HUES6 (cell line): ENCODE data around the gene ANKRD13B.
A peak's percentile ranks its signal among the peaks of the same experiment; 100 is the strongest.

Experiments
- H3K27ac ChIP-seq: 2 replicates; pipeline ENCODE4 v1.7.0; 2013; ENCODE audit warnings: low read depth, mild to moderate bottlenecking, low read length, inconsistent platforms
- H3K27me3 ChIP-seq: 2 replicates; pipeline ENCODE4 v1.6.1; 2013; ENCODE audit warnings: low read length; ENCODE audit not compliant: control insufficient read depth, insufficient read depth
- H3K36me3 ChIP-seq: 2 replicates; pipeline ENCODE4 v1.6.1; 2013; ENCODE audit warnings: low read length; ENCODE audit not compliant: control insufficient read depth, insufficient read depth
- H3K4me1 ChIP-seq: 2 replicates; pipeline ENCODE4 v1.6.1; 2013; ENCODE audit warnings: low read length; ENCODE audit not compliant: control insufficient read depth, insufficient read depth
- H3K4me3 ChIP-seq: 2 replicates; pipeline ENCODE4 v1.5.1; 2013; ENCODE audit warnings: low read depth, low read length
- H3K9ac ChIP-seq: one replicate; pipeline ENCODE4 v1.6.1; 2013; ENCODE audit warnings: mild to moderate bottlenecking, low read length
- H3K9me3 ChIP-seq: 2 replicates; pipeline ENCODE4 v1.6.1; 2013; ENCODE audit warnings: low read depth, low read length; ENCODE audit not compliant: control insufficient read depth, insufficient read depth

The ANKRD13B gene

DNA sequence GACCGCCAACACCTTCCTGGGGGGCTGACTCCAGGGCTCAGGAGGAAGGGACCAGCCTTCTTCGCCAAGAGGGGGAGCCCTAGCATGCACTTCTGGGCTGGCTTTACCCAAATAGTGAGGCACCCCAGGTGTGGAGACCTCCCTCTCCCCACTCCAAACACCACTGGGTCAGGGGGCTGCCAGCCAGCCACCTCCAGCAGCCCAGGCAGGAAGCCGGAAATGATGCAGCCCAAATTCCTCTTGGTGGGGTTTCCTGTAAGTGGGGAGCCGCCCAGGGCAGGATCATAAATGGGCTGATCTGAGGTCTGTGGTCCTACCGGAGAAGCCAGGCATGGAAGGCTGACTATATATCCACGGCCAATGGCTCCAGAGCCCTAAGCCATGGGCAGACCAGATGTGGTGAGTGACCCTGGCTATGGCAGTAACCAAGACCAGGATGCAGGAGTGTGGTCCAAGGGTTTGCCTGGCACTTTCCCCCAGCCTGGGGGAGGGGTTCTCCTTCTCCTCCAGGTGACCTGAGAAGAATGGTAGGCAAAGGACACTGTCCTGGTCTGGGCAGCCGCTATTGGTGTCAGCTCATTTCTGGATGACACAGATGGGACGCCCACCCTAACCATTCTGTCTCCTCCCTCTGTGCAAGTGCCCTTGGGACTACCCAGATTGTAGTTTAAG is 7.7 kb upstream of the ANKRD13B start:
- peaks cover 17% of the 10 kb centered on the region for H3K36me3 ChIP-seq
- H3K27me3 ChIP-seq = peaks cover 3% of the 10 kb centered on the region; the same call in 1 of the 2 replicates
- peaks cover 34% of the 10 kb centered on the region for H3K4me1 ChIP-seq
- 0 out of 2 replicates have a peak, but pooled peaks cover 5% of the 10 kb centered on the region for H3K9me3 ChIP-seq
- H3K4me3 ChIP-seq = no peak overlapping the region
- H3K27ac ChIP-seq = no peak overlapping the region
- H3K9ac ChIP-seq = no peak overlapping the region

DNA sequence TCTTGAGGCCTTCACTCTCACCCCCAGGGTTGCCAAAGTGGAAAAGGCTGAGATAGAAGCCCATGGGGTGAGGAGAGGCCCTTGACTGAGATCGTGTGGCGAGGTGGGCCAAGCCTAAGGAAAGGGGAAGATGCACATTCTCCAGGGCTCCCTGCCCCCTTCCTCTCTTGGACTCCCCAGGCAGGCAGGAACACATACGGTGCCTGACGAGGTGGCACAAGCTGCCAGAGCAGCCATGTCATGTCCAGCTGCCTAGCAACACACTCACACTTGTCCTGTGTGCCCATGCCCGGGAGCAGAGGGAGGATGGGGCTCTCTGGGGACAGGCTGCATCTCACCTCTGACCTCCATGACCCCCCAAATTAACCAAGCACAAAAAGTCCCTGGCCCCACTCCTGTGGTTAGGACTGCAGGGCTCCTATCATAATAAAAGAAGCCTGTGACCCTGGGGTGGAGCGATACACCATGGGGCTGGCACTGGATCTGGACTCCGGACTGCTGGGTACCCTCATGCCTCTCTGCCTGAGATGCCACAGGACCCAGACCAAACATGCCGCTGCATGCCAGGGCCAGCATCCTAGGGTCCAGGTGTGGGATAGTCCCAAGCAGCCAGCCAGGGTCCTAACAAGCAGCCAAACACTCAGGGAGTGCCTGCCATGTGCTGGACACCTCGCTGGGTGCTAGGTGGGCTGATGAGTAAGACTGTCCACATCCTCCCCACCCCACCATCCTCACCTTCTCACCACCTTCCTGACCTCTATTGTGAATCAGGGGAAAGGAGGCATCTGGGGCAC is 6.1 kb upstream of the ANKRD13B start:
- H3K9ac ChIP-seq = no peak overlapping the region
- H3K27ac ChIP-seq = no peak overlapping the region
- H3K36me3 ChIP-seq = peaks cover 16% of the 10 kb centered on the region
- H3K4me1 ChIP-seq = peaks cover 43% of the 10 kb centered on the region
- H3K9me3 ChIP-seq = 0 out of 2 replicates have a peak, but pooled peaks cover 5% of the 10 kb centered on the region
- H3K4me3 ChIP-seq = no peak overlapping the region
- H3K27me3 ChIP-seq = peaks cover 7% of the 10 kb centered on the region; the same call in 1 of the 2 replicates

DNA sequence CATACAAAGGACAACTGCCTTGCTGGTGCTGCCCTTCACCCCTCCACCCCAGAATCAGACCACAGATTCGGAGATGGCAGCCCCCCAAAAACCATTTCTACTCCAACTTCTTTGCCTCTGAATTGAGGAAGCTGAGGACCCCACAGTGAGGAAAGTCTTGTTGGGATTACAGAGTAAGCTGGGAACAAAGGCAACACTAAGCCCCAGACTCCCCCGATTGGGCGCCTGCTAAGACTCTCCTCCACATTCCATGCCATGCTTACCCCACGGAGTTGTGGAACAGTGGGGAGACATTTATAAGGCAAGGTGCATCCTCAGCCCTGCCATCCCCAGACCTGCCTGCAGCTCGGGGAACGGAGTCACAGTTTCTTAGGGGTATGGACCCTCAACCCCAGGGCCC is 5.3 kb upstream of the ANKRD13B start:
- Histone ChIP-seq H3K9ac (no peak overlapping the region), H3K27ac (no peak overlapping the region), H3K4me3 (peak overlapping the region; percentile 94; the same call in 1 of the 2 replicates), H3K4me1 (peaks cover 50% of the 10 kb centered on the region), H3K36me3 (peaks cover 9% of the 10 kb centered on the region), H3K27me3 (peaks cover 7% of the 10 kb centered on the region; the same call in 1 of the 2 replicates), H3K9me3 (0 out of 2 replicates have a peak, but pooled peaks cover 5% of the 10 kb centered on the region)

DNA sequence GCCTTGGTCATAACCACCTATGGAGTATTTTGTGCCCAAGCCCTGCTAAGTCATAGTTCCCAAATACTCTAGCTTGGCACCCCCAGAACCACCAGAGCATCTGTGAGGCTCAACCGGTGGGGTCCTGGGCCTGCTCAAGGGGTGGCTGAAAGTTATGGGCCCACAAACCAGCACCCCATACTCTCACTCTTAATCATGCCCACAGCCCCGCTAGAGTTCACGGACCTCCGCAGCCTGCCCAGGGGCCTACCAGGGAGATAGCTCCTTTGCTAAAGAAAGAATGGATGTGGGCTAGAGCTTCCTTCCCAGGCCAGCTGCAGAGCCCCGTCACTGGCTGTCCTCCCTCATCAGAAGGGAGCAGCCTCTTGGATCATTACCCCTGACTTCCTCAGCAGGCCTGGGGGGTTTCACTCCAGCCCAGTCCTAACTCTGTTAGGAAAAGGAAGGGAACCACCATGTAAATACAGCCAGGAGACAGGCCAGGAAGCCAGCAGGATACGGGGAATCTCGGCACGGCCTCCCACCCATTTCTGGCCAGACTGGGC is 4.8 kb upstream of the ANKRD13B start:
- 0 out of 2 replicates have a peak, but pooled peaks cover 4% of the 10 kb centered on the region for H3K9me3 ChIP-seq
- no peak overlapping the region for H3K27ac ChIP-seq
- peaks cover 4% of the 10 kb centered on the region for H3K36me3 ChIP-seq
- H3K27me3 ChIP-seq = peaks cover 7% of the 10 kb centered on the region; the same call in 1 of the 2 replicates
- peak overlapping the region; percentile 94 for H3K4me3 ChIP-seq
- H3K9ac ChIP-seq = peak overlapping the region; percentile 59
- peaks cover 52% of the 10 kb centered on the region for H3K4me1 ChIP-seq

DNA sequence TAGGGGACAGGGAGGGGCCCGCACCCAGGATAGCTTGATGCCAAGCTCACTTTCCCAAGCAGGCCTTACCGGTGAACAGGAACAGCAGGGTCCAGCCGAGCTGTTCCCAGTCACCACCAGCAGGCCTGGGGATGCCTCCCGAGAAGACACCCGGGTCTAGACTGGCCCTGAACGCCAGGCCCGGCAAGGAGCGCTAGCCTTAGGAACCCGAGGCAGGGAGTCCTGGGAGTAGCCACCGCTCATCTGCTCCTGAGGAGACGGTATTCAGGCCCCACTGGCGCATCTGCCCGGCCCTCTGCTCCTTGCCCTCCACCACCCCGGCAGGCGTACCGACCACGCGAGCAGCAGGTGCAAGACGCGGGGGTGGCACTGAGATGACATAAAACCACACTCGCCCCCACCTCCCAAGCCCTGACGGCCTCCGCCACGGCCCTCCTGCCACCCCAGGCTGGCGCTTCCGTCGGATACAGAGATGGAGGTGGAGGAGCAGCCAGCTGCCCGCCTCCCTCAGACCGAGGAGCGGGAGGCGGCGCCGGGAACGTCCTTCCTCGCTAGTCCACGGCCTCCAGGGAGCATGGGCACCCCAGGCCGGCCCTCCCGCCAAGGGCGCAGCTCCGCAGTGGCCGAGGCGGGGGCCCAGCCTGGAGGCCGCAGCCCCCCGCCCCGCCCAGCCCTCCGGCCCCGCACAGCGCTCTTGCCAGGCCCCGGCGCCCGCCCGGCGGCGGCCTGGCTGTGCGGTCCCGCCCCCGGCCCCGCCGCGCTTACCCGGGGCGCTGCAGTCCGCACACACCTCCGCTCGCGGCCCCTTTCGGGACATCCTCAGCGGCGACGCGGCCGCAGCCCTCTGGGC is 4.1 kb upstream of the ANKRD13B start:
- no peaks in the 10 kb centered on the region for H3K36me3 ChIP-seq
- H3K27ac ChIP-seq = no peak overlapping the region
- peak overlapping the region; percentile 59 for H3K9ac ChIP-seq
- peak overlapping the region; percentile 94 for H3K4me3 ChIP-seq
- H3K4me1 ChIP-seq = peaks cover 52% of the 10 kb centered on the region
- no peaks in the 10 kb centered on the region for H3K9me3 ChIP-seq
- peaks cover 10% of the 10 kb centered on the region; the same call in 1 of the 2 replicates for H3K27me3 ChIP-seq

DNA sequence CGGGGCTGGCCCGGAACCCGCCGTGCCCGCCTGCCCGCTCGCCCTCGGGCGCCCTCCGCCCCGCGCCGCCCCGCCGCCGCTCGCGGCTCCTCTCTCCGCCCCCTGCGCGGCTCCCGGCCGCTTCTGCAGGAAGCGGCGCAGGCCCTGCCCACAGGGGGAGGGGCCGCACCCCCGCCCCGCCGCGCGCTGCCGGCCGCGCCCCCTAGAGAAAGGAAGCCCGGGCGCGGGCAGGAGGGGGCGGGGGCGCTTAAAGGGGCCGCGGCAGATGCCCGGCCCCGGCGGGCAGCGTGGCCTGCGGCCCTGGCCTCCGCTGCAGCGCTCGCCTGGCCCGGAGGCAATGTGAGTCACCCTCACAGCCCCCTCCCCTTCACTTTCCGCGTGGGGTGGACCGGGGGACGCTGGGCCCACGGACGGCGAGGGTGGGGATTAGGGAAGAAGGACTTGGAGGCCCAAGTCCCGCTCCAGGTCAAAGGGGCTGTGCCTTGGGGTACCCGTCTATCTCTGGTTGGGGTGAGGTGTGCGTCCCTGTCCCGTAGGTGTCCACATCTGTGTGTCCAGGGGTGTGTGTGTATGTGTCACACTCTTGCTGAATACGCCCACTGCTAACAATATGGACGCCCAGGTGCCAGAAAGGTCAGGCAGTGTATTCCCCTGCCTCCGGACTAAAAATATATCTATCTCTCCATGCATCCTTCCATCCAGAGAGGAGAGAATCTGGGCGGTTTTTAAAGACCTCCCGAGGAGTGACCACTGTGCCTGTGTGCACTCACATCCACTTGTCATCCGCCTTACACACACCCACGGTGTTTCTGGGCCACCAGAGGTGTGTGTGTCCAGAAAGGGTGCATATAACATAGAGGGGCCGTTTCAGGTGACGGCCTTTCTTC is 3.2 kb upstream of the ANKRD13B start, which contains the start of gene GIT1:
Gene GIT1 (minus strand): TSS at position 125 of the 887 bp plus-strand sequence. CDS start 270 bp downstream, outside the sequence.
- Histone ChIP-seq H3K4me3 (peak within 1 kb of the TSS; percentile 94), H3K4me1 (peaks cover 48% of the 10 kb centered on the region), H3K9me3 (no peaks in the 10 kb centered on the region), H3K27me3 (peaks cover 13% of the 10 kb centered on the region; the same call in 1 of the 2 replicates), H3K36me3 (no peaks in the 10 kb centered on the region), H3K27ac (no peak within 1 kb of the TSS), H3K9ac (peak within 1 kb of the TSS; percentile 59)

DNA sequence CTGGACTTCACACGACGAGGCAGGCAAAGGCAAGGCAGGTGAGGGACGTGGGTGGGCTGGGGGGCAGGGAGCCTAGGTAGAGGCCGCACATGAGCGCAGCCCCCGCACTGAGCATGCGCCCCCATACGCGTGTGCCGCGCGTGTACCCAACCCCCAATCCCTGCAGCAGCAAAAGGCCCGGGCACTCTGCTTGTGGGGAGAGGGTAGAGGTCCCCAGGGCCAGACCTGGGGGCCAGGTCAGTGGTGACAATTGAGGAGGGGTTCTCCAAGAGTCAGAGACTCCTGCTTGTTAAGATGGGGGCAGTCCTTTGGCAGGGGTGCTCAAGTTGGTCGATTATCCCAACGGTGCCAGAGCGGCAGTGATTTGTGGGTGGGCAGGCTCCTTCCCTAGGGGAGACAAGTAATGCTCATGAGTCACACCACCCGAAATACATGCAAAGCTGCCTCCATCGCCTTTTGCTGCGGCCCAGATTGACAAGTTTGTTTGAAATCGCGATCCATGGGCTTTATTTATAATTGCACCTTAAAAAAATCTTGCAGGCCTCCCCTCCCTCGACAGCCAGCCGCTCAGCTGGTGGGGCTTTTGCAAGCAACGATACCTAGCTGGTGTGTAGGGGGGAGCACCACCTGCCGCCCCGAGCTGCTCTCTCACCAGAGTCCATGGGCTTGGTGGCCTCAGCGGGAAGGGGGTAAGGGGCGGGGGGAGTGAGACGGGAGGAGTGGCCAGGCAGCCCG is 2.4 kb upstream of the ANKRD13B start:
- H3K36me3 ChIP-seq = no peaks in the 10 kb centered on the region
- H3K27me3 ChIP-seq = peaks cover 13% of the 10 kb centered on the region; the same call in 1 of the 2 replicates
- no peak overlapping the region for H3K27ac ChIP-seq
- peak overlapping the region; percentile 23 for H3K9ac ChIP-seq
- peak overlapping the region; percentile 64 for H3K4me3 ChIP-seq
- H3K9me3 ChIP-seq = no peaks in the 10 kb centered on the region
- H3K4me1 ChIP-seq = peaks cover 42% of the 10 kb centered on the region

DNA sequence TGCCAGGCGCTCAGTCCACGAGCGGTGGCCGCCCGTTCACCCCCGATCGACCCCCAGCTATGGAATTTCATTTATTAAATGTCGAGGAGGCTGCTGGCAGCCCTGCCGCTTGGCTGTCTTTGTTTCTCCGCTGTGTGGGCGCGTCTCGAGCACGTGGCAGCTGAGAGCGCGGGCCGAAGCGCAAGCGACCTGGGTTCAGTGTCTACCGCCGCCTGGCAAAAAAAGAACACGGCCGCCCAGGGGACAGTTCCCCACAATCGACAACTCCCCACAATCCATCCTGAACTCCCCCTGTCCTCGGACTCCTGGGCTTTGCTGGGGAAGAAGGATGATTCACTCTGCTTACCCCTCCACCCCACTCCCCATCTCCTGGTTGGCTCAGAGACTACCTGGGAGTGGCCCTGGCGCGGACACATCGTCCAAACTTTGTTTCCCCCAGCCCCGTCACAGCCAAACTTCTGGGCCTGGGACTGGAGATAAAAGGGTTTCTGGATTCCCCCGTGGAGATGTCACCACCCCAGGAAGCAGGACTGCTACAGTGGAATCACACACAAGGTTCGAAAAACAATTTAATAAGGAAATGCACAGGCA is 1.7 kb upstream of the ANKRD13B start:
- Histone ChIP-seq H3K4me3 (peak overlapping the region; percentile 64), H3K9me3 (no peaks in the 10 kb centered on the region), H3K27me3 (peaks cover 13% of the 10 kb centered on the region; the same call in 1 of the 2 replicates), H3K9ac (peak overlapping the region; percentile 64), H3K27ac (no peak overlapping the region), H3K36me3 (no peaks in the 10 kb centered on the region), H3K4me1 (peaks cover 39% of the 10 kb centered on the region)
